HL-60 (cell line): Measurements from ENCODE around the gene DNASE1L1.

ENCODE experiments used
- GABPA ChIP-seq: IDR thresholded peaks from 2 replicates; pipeline ENCODE4 v1.6.1; 2012; ENCODE audit warnings: low read depth
- TF ChIP-seq, protein P1 (sequence below): IDR thresholded peaks from 2 replicates; pipeline ENCODE4 v1.6.1; 2012; ENCODE audit warnings: low read depth; ENCODE audit not compliant: insufficient replicate concordance
- TF ChIP-seq, protein P2 (sequence below): IDR thresholded peaks from one replicate; pipeline ENCODE4 v1.5.1; 2011; ENCODE audit warnings: low read length, control low read depth, inconsistent platforms; ENCODE audit not compliant: insufficient read depth

GRCh38 chrX:154441564-154441963 is 32.5 kb upstream of the DNASE1L1 start:
- TF ChIP-seq, protein P1, sequence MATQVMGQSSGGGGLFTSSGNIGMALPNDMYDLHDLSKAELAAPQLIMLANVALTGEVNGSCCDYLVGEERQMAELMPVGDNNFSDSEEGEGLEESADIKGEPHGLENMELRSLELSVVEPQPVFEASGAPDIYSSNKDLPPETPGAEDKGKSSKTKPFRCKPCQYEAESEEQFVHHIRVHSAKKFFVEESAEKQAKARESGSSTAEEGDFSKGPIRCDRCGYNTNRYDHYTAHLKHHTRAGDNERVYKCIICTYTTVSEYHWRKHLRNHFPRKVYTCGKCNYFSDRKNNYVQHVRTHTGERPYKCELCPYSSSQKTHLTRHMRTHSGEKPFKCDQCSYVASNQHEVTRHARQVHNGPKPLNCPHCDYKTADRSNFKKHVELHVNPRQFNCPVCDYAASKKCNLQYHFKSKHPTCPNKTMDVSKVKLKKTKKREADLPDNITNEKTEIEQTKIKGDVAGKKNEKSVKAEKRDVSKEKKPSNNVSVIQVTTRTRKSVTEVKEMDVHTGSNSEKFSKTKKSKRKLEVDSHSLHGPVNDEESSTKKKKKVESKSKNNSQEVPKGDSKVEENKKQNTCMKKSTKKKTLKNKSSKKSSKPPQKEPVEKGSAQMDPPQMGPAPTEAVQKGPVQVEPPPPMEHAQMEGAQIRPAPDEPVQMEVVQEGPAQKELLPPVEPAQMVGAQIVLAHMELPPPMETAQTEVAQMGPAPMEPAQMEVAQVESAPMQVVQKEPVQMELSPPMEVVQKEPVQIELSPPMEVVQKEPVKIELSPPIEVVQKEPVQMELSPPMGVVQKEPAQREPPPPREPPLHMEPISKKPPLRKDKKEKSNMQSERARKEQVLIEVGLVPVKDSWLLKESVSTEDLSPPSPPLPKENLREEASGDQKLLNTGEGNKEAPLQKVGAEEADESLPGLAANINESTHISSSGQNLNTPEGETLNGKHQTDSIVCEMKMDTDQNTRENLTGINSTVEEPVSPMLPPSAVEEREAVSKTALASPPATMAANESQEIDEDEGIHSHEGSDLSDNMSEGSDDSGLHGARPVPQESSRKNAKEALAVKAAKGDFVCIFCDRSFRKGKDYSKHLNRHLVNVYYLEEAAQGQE = no peak
- no peak for TF ChIP-seq GABPA
- TF ChIP-seq, protein P2, sequence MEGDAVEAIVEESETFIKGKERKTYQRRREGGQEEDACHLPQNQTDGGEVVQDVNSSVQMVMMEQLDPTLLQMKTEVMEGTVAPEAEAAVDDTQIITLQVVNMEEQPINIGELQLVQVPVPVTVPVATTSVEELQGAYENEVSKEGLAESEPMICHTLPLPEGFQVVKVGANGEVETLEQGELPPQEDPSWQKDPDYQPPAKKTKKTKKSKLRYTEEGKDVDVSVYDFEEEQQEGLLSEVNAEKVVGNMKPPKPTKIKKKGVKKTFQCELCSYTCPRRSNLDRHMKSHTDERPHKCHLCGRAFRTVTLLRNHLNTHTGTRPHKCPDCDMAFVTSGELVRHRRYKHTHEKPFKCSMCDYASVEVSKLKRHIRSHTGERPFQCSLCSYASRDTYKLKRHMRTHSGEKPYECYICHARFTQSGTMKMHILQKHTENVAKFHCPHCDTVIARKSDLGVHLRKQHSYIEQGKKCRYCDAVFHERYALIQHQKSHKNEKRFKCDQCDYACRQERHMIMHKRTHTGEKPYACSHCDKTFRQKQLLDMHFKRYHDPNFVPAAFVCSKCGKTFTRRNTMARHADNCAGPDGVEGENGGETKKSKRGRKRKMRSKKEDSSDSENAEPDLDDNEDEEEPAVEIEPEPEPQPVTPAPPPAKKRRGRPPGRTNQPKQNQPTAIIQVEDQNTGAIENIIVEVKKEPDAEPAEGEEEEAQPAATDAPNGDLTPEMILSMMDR = no peak
